Adrenal gland (tissue), 12 donors: ENCODE results near the gene MRPL41. TPM values are rescaled to one million over a fixed set of nuclear protein-coding genes. Genes with fewer than 3 reads are reported as not detected.

Source experiments
- DNase-seq, 7 donors: peaks; one replicate each; pipeline ENCODE4 v3.0.0-alpha.2; 2019 to 2020
- H3K27ac ChIP-seq, 5 donors: fragments of 200-600 bp; sonication (generic) in 4 of 5; 1 replicate in 3 of 5; 2 replicates in 2 of 5; pipeline versions ENCODE4 v1.5.1 to v1.8.0; 2016 to 2020; ENCODE audit warnings: mild to moderate bottlenecking in 1 of 5
- H3K27me3 ChIP-seq: fragments of 200-600 bp; 2 replicates; pipeline ENCODE4 v1.8.0; 2021
- H3K36me3 ChIP-seq, 2 donors: fragments of 200-600 bp; replicated peaks in 1 of 2; 1 replicate in 1 of 2; 2 replicates in 1 of 2; pipeline versions ENCODE4 v1.5.1 to v1.8.0; 2018 to 2022
- H3K4me1 ChIP-seq, 2 donors: fragments of 200-600 bp; replicated peaks in 1 of 2; 1 replicate in 1 of 2; 2 replicates in 1 of 2; pipeline versions ENCODE4 v1.5.1 to v1.8.0; 2018 to 2021
- H3K4me3 ChIP-seq, 4 donors: fragments of 200-600 bp; sonication (generic) in 3 of 4; one replicate each; pipeline ENCODE4 v1.5.1; 2016 to 2018
- H3K9me3 ChIP-seq, 3 donors: fragments of 200-600 bp; sonication (generic) in 1 of 3; replicated peaks in 1 of 3; 1 replicate in 2 of 3; 2 replicates in 1 of 3; pipeline versions ENCODE4 v1.5.1 to v1.8.0; 2016 to 2021
- CTCF ChIP-seq, 6 experiments: fragments of 450-650 bp in 4 of 6; fragments of 200-600 bp in 2 of 6; sonication (generic) in 1 of 6; IDR thresholded peaks; 1 replicate in 5 of 6; 2 replicates in 1 of 6; pipeline versions ENCODE4 v1.5.1 to v1.8.0; 2016 to 2021; ENCODE audit warnings: antibody characterized with exemption in 6 of 6, mild to moderate bottlenecking in 2 of 6, moderate library complexity in 1 of 6
- POLR2A ChIP-seq, 2 donors: fragments of 450-650 bp; IDR thresholded peaks; one replicate each; pipeline ENCODE4 v1.6.1; 2017; ENCODE audit warnings: antibody characterized with exemption in 2 of 2, mild to moderate bottlenecking in 2 of 2, moderate library complexity in 1 of 2
- WGBS, 4 donors: extraction: QIAGEN DNeasy Blood & Tissue Kit in 2 of 4; methylation state at CpG; one replicate each; pipeline versions ENCODE4 v1.1.5 to v1.1.7; 2013 to 2017; 5-methylcytosine and 5-hydroxymethylcytosine counted together
- intact Hi-C, 2 donors: fragments of 100-400 bp; cut with DNase I; formaldehyde crosslinking; loops; one replicate each; pipeline versions ENCODE4 v1.14.1 to v1.15.0; 2022 to 2023
- polyA plus RNA-seq, 3 donors: library from polyadenylated mRNA; stranded (reverse); fragments of 200-250 nt in 2 of 3; fragments of 350-450 nt in 1 of 3; fragmentation: Illumina TruSeq in 1 of 3; extraction: RNeasy Lipid Tissue Mini Kit (QIAGEN cat#74804) in 1 of 3; gene quantifications; one replicate each; pipeline ENCODE4 v1.2.3, GENCODE V29; 2013 to 2014
- total RNA-seq, 9 donors: library from RNA; depleted of rRNA in 4 of 9; stranded (reverse); fragments of >200 nt in 4 of 9; fragments of 120-200 nt in 1 of 9; fragmentation: NEBNext Ultra II Directional in 1 of 9; extraction: Animal tissue kit (Norgen Biotek cat#: 25700) in 1 of 9; gene quantifications; one replicate each; pipeline versions ENCODE4 v1.1.0 to v1.2.4, GENCODE V29; 2013 to 2023
- donor health status: healthy with polysubstance abuse.
- donor health status: Bipolar disorder and iron deficiency.
- donor health status: DM: yes; HTN: yes; CAD: no.
- donor health status: DM: no; HTN: no; CAD: no.
- donor health status: DM: no; HTN: no; CAD: no.
- donor health status: DM: yes; HTN: yes; CAD: no.

Gene MRPL41
- total and polyA plus RNA-seq, 12 donors: 6.1 to 335 (median 84.6) TPM

DNA sequence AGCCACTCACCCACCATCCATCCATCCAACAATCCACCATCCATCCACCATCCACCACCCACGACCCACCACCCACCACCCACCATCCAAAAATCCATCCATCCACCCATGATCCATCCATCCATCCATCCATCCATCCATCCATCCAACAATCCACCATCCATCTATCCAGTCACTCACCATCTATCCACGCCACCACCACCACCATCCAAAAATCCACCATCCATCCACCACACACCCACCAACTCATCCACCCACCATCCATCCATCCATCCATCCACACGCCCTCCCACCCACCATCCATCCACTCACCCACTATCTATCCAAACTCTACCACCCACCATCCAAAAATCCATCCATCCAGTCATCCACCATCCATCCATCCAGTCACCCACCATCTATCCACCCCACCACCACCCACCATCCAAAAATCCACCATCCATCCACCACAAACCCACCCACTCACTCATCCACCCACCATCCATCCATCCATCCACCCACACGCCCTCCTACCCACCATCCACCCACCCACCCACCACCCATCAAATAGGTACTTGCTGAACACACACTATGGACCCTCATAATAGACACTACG is 18.0 kb downstream of the MRPL41 start:
- TF ChIP-seq CTCF (IDR thresholded peaks at IDR 0.05): no peak
- no peak for TF ChIP-seq POLR2A (IDR thresholded peaks at IDR 0.05)
- H3K4me3 ChIP-seq: no peak overlapping the region
- H3K36me3 ChIP-seq: peaks cover 0 to 34% of the 10 kb centered on the region in 2 donors
- no peak overlapping the region for H3K27ac ChIP-seq
- H3K9me3 ChIP-seq: no peaks in the 10 kb centered on the region
- intact Hi-C loops: no loop called here
- WGBS, 4 donors: 95 to 98% (median 97%) methylated on average over 5 of the region's 5 CpGs
- no peaks in the 10 kb centered on the region for H3K27me3 ChIP-seq
- no peaks in the 10 kb centered on the region for H3K4me1 ChIP-seq
- DNase-seq: no peak

DNA sequence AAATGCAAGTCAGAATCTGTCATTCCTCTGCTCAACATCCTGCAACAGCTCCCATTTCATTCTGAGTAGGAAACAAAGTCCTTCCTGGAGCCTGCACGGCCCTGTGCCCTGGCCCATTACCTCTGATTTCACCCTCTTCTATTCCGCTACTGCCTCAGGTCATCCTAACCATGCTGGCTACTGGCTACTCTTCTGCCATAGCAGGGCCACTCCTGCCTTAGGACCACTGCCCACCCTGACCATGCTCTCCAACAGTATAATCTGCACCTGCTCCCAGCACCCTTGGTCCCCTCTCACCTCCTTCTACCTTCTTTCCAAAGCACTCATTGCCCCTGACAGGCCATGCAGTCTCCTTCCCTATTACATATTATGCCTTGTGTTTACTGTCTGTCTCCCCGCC is 18.9 kb downstream of the MRPL41 start:
- TF ChIP-seq POLR2A (IDR thresholded peaks at IDR 0.05): no peak
- TF ChIP-seq CTCF (IDR thresholded peaks at IDR 0.05): no peak
- intact Hi-C loops: no loop called here
- H3K4me1 ChIP-seq: no peaks in the 10 kb centered on the region
- 95 to 98% (median 97%) methylated on average over 3 of the region's 3 CpGs for WGBS, 4 donors
- H3K36me3 ChIP-seq: peaks cover 0 to 40% of the 10 kb centered on the region in 2 donors
- H3K27me3 ChIP-seq: no peaks in the 10 kb centered on the region
- H3K4me3 ChIP-seq: no peak overlapping the region
- DNase-seq: no peak
- no peak overlapping the region for H3K27ac ChIP-seq
- no peaks in the 10 kb centered on the region for H3K9me3 ChIP-seq

- no peaks in the 10 kb centered on the region for H3K27me3 ChIP-seq
- H3K9me3 ChIP-seq: no peaks in the 10 kb centered on the region
- WGBS, 4 donors: 89 to 92% (median 92%) methylated on average over 6 to 10 of the region's 10 CpGs
- H3K27ac ChIP-seq: no peak overlapping the region
- peaks cover 23 to 24% of the 10 kb centered on the region in 2 donors for H3K4me1 ChIP-seq
- no peak for DNase-seq
- peaks cover 0 to 46% of the 10 kb centered on the region in 2 donors for H3K36me3 ChIP-seq
- H3K4me3 ChIP-seq: no peak overlapping the region
- intact Hi-C loops: no loop called here
- no peak for TF ChIP-seq POLR2A (IDR thresholded peaks at IDR 0.05)
- no peak for TF ChIP-seq CTCF (IDR thresholded peaks at IDR 0.05)
Observed at GRCh38 chr9:137574192-137574591, 22.5 kb downstream of the MRPL41 start.

- TF ChIP-seq POLR2A (IDR thresholded peaks at IDR 0.05) (no peak), CTCF (IDR thresholded peaks at IDR 0.05) (no peak)
- no peaks in the 10 kb centered on the region for H3K9me3 ChIP-seq
- no peak overlapping the region for H3K4me3 ChIP-seq
- intact Hi-C loops: no loop called here
- no peaks in the 10 kb centered on the region for H3K27me3 ChIP-seq
- no peak overlapping the region for H3K27ac ChIP-seq
- no peak for DNase-seq
- peaks cover 27 to 28% of the 10 kb centered on the region in 2 donors for H3K4me1 ChIP-seq
- peaks cover 0 to 46% of the 10 kb centered on the region in 2 donors for H3K36me3 ChIP-seq
- WGBS, 4 donors: 72 to 83% (median 75%) methylated on average over 9 of the region's 9 CpGs
Observed at GRCh38 chr9:137575364-137575715, 23.7 kb downstream of the MRPL41 start.
